Measurements from ENCODE around the gene EIF6.
A peak's percentile ranks its signal among the peaks of the same experiment; 100 is the strongest.

The EIF6 gene

DNA sequence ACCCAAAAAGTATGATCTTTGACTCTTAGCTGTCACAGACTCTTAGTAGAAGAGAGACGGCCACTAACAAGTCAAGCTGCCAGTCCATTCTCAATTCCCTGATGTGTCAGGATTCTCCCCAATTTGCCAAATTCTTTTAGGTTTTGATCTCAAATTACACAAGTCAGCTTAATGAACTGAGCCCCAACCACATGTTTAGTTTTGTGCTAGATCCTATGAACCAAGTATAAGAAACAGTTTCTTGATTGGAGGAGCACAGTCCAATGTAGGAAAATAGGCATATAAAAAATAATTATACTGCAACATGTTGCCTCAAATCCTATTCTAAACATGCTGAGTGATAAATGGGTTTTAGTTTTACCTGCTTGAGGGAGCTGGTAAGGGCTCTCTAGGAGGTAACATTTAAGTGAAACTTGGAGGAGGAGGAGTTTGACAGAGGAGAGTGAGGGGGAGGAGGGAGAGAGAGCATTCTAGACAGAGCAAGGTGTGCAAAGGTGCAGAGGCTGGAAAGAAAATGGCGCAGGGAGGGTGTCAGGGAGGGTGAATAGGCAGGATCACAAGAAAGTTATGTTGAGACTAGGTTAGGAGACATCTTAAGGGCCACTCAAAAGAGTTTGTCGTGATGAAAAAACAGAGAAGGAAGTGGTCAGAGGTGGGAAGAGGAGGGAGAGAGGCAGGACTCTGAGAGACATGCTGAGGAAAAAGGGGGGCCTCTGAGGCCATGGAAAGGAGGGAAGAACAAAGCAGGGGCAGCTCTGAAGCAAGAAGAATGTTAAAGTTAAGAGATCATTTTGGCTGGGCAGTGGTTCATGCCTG lies 30.5 kb upstream of the EIF6 start:
- DNase-seq (ENCODE audit: low read depth in 4 of 4, low spot score in 1 of 4) = no peak

DNA sequence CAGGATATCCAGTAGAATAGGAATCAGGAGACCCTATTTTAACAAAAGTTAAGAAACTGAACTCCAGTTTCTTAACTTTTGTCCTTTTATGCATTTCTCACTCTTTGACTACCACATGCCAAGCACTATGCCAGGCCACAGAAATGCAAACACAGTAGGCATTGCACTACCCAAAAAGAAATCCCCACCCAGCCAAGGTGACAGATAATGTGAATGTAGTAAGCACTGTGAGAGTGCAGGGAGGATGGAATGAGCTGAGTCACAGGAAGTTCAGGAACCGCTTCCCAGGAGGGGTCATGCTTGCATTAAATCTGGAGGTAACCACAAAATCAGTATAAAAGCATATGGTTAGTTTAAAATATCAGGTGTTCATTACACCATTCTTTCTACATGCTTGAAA lies 27.7 kb upstream of the EIF6 start:
- no peak for DNase-seq (ENCODE audit: low read depth in 4 of 4, low spot score in 1 of 4)

DNA sequence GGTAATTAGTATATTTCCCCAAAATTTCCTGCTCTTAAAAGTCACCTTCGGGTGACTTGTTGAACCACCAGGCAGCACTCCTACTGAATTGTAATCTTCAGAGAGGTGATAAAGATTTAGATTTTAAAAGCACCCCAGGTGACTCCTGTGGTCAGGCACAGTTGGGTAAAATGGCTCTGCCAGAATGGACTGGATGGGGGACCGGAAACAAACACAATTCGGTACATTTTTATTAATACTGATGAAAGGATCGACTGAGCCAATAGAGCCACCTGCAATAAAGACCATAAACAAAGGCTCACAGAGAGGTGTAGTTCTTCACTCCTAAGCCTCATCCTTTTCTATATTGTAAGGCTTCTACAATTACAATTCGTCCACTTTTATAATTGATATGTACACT lies 27.2 kb upstream of the EIF6 start:
- no peak for DNase-seq (ENCODE audit: low read depth in 4 of 4, low spot score in 1 of 4)

DNA sequence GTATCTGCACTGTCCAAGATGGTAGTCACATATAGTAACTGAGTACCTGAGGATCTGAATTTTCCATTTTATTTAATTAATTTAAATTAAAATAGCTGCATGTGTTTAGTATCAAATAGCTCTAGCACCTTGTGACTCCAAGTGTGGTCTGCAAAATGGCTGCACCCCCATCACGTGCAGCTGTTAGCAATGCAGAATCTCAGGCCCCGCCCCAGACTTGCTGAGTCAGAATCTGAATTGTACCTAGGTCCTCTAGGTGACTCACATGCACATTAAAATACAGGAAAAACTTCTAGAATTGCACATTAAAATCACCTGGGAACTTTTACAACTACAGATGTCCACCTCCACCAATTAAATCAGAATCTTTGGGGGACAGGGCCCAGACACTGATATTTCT lies 26.8 kb upstream of the EIF6 start:
- peak; percentile 34 to 77 (median 48) for DNase-seq (ENCODE audit: low read depth in 4 of 4, low spot score in 1 of 4)

DNA sequence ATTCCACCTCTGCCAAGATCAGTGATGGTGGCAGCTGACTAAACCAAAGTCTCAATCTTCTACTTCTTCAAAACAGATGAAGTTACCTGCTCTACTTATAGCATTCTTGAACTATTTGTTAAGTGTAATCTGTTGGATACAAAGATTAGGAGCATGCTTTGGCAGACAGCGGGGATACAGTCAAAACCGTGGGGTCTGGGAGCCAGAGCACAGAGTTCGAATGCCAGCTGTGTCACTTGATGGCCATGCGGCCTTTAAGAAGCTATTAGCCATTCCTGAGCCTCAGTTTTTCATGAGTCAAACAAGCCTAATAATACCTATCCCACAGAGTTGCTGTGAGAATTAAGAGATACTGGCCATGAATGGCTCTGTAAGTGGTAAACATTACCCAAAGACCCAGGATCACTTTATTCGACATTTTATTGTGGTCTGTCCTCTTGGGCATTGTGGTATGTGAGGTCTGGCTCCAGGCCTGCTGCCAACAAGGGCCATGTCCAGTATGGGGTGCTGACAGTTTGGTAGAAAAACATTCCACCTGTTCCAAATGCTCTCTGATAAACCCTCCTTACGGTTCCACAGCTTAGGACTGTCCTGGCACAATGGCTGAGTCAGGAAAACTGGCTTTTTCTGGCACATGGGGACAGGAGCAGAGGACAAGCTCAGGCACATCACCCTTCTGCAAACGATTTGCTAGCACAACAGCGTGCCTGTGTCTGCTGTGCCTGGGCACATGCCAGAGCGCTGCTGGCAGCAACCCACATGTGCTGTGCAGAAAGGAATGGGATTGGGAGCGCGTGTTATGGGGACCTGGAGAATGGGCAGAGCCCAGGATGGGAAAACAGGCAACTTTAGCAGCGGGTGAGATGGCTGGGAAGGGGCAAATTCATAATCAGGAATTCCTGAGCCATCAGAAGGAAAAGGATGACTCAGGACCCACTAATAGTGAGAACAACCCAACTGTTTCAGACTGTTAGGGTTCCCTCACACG lies 23.4 kb upstream of the EIF6 start:
- no peak for DNase-seq (ENCODE audit: low read depth in 4 of 4, low spot score in 1 of 4)

DNA sequence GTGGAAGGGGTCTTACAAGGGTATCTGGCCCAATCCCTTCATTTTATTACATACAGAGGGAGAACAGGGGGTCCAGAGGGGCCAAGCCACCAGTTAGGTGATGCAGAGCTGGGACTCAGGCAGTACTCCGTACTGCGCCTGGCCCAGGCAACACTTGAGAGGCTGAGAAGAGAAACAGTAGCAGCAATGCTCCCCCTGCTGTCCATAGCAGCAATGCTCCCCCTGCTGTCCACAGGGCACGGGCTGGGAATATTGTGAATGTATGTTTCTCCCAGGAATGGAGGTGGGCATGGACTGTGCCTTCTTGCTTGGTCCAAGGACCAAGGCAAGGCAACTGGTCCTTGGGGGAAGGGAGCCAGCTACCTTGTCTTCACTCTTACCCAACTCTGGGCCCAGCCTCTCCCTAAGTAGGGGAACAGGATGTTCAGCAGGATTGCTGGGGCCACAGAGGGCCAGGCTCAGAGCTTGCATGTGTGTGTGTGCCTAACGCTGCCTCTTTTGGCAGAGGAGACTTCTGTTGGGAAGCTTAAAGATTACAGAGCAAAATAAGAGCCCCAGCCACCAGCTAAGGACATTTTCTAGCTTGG lies 22.5 kb upstream of the EIF6 start:
- DNase-seq (ENCODE audit: low read depth in 4 of 4, low spot score in 1 of 4) = no peak

DNA sequence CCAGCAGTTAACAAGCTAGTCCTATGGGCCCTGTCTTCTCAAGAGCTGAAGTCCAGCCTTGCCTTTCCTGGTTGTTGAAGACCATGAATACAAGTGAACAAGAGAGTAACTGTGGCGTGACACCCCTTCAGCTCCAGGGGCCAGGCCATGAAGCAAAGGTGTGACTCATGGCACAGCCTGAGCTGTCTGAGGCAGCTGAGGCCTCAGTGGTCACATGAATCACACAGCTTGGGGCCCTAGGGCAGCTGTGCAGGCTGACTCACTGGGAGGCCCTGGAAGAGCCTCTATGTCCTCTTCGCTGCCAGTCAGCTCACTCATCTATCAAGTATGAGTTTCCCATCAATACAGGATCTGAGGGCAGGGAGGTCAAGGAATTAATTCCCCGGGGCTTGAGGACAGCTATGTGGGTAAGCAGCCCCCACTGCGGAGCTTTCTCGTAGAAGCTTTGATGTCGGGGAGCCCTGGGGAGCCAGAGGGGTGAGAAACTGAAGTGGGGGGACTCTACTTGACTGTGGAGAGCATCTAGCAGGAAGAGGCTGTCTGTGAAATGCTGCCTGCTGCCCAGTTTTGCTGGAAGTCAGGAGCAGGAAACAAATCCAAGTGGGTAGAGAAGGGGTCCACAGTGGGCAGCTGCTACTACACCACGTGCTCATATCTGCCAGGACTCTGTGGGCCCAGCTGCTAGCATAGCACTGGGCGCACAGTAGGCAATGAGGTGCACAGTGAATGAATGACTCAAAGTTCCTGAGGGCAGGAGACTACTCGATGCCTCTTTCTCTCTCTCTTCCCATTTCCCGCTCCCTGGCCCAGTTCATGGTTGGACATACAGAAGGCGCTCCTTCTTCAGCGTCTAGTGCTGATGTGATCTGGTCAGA lies 21.3 kb upstream of the EIF6 start:
- peak; percentile 49 to 82 (median 59) for DNase-seq (ENCODE audit: low read depth in 4 of 4, low spot score in 1 of 4)

DNA sequence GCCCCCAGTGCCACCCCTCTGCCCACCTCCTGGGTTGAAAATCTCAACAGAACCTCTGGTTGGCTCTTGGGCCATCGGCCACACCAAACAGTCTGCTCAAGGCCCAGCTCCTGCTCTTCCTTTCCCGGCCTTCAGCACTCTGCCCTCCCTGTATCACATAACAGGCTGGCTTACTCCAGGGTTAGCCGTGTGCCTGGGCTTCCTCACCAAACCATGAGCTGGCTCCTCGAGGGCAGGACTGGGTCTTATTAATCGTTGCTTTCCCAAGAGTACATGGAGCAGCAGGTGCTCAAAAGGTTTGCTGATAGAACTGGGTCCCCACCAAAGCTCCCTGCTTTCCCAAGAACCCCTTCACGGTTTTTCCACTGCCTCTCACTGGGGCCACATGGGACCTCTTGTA lies 20.4 kb upstream of the EIF6 start:
- DNase-seq (ENCODE audit: low read depth in 4 of 4, low spot score in 1 of 4) = no peak

DNA sequence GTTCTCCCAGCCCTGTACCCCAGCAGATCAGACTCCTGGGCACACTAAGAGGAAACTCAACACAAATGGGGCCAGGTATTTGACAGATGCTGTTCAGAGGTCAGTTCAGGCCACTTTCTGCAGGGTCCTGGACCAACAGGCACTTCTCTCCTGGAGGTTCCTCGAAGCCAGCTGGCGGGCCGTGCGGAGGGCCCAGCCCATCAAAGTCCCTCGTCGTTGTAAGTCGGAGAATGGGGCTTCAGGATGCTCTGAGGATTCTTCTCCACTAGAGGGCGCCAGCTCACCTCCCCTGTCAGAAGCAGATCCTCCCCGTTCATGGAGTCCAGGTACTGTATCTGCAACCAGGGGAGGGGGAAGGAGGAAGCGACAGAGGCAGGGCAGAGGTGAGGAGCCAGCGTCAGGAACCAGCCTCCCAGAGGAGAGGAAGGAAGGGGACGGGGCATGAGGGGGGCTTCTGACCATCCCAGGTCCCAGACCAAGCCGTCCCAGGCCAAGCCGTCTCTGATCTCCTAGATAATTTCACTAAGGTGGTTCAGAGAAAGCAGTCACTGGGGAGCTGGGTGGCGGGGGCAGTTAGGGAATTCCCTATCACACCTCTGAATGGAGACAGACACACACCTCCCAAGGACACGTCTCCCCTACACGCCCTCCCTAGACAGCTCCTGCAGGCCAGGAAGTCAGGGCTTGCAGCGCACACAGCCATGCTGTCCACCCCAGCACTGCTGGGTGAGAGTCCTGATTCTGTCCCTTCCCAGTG lies 19.3 kb upstream of the EIF6 start:
- peak; percentile 71 to 75 (median 72) for DNase-seq (ENCODE audit: low read depth in 4 of 4, low spot score in 1 of 4)

DNA sequence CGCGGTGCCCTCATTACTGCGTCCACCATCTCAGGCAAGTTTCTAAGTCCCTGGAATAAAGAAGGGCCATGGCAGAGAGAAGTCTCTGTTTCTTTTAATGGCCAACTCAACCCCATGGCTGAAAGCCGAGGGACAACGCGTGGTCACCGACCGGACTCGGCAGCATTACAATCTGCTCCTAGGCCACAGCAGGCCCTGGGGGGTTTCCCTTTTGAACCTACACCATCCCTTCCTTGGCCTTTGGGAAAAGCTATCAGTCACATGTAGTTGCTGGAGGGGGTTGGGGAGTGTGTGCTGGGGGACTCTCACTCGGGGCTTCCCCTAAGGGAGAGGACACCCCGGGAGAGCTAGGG lies 18.8 kb upstream of the EIF6 start:
- no peak for DNase-seq (ENCODE audit: low read depth in 4 of 4, low spot score in 1 of 4)

DNA sequence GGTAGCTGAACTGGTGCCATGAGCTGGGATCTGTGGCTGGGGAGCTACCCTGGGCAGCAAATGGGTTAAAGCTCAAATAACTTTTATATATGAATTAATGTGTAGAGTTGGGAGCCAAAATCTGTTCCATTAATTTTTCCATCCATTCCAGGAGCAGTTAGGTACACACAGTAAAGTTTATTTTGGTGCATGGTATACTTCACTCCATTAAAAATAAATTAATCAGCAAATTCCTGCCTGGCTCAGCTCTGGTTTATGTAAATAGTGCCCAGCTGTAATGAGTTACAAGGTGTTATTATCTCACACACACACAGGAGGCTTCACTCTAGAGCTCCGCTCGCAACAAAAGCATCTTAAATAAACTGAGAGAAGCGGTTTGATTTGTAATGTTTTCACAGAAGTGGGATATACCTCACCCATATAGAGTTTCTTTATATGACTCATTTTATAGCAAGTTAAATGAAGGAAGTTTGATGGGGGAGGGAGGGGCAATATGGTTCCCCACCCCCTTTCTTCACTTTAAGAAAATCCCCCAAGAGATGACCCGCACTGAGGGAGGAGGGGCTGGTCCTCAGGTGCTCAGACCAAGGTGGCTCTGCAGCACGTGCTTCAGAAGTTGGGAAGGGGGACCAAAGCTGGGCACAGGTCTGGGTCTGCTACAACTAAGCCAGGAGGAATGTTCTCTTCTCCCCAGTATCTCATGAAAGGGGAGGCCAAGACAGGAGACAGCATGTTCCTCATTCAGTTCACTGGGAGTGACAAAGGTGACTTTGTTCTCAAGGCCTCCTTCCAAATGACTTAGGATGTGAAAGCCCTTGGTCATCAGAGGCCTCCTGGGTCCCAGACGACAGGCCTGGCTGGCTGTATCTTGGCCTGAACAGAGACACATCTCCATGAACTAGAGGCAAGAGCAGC lies 18.1 kb upstream of the EIF6 start:
- DNase-seq (ENCODE audit: low read depth in 4 of 4, low spot score in 1 of 4) = no peak

DNA sequence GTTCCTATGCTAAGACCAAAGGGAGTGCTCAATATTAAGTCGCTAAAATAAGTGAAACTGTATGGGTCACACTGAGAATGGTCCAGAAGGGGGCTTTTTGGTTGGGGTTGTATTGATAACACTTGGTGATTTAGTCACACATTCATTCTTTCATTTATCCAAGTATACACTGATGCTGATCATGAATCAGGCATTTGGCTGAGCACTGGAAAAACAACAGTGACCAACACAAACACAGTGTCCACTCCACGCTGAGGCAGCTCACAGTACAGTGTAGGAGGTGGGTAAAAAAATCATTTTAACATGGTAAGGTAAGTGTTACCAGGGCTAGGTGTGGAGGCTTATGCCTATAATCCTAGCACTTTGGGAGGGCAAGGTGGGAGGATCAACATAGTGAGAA lies 16.9 kb upstream of the EIF6 start:
- DNase-seq (ENCODE audit: low read depth in 4 of 4, low spot score in 1 of 4) = no peak

DNA sequence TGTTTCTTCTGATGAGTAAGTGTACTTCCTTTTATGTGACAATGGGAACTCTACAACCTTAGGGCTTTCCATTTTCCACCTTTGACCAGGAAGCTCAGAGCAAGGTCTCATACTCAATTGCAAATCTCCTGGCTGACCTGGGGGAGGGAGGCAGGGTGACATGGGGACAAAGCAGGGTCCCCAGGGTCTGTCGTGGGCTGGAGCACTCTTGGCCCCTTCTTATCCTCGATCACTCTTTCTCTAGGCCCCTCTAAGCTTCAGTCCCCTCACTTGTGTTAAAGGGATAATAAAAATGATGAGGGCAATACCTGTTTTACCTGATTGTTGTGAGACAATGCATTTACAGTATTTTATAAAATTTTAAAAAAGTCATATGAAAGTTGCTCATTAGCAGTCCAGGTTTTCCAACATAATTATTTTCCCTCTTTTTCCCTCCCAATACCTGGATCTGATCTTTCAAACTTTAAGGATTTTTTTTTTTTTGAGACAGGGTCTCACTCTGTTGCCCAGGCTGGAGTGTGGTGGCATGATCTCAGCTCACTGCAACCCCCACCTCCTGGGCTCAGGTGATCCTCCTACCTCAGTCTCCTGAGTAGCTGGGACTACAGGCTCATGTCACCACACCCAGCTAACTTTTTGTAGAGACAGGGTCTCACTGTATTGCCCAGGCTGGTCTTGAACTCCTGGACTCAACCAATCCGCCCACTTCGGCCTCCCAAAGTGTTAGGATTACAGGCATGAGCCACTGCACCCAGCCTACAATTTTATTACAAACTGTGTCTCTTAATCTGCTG lies 16.1 kb upstream of the EIF6 start:
- no peak for DNase-seq (ENCODE audit: low read depth in 4 of 4, low spot score in 1 of 4)

DNA sequence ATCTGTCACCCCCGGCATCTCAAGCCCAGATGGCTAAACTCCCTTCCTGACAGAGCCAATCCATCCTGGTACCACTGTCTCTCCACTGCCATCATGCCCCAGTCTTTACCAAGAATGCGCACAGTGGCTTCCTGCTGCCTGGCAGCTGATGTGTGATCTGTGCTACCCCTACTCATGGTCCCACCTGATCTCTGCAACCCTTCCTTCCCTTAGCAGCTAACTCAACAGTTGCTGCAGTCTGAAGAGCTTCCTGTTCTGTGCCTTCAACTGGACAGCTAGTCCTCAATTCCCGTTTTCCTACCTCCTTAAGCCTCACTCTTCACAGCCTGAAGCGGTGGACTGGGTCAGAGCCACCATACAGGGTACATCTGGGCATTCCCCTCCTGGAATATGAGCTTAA lies 15.2 kb upstream of the EIF6 start:
- no peak for DNase-seq (ENCODE audit: low read depth in 4 of 4, low spot score in 1 of 4)

DNA sequence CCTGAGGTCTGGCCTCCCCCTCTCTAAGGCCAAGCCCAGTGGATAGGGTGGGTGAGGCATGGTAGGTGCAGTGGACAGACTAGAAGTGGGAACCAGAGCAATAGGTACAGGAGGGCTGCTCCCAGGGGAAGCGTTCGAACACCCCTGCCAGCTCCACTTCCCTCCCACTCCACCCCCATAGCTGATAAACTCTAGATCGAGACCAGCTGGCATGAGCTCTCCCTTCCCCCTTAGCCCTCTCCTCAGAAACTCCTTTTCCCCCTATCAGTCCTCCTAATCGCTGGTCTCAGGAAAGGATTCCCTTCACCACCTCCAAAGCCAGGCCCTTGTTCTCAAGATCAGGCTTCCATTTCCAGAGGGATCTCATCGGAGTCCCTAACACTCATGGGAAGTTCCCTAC lies 13.7 kb upstream of the EIF6 start:
- DNase-seq (ENCODE audit: low read depth in 4 of 4, low spot score in 1 of 4) = no peak

DNA sequence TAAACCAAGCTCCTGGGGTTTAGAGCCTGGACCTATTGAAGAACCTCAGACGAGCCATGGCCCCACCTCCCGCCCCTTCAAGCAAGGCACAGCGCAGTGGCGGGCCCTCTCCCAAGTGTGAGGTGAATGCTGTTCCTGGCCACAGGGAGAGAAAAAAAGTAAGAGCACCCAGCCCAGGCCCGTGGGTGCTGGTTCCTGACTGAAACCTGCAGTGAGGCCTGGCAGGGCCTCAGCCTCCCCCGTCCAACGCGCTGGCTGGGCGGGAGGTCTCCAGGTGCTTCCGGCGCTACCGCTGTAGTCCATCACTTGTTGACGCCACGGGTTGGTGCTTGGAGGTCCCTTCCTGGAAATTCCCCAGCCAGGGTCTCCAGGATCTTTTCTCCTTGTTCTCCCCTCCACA lies 13.2 kb upstream of the EIF6 start:
- no peak for DNase-seq (ENCODE audit: low read depth in 4 of 4, low spot score in 1 of 4)

DNA sequence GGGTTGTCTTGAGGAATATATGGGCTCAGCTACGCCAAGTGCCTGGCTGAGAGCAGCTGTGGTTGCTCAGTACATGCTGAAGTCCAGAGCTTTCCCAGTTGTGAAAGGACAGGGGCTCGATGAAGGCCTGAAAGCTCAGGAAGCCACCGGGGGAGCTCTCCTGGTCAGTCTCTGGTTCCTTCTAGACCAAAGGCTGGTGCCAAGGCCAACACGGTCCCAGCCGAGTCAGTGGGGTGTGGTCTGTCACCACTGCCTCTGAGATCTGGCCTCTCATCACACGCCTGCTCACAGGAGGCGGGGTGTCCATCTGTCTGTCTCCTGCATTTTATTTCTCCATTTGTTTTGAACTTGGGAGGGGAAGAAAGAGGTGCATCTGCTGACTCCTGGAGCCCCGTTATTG lies 12.6 kb upstream of the EIF6 start:
- DNase-seq (ENCODE audit: low read depth in 4 of 4, low spot score in 1 of 4) = no peak

DNA sequence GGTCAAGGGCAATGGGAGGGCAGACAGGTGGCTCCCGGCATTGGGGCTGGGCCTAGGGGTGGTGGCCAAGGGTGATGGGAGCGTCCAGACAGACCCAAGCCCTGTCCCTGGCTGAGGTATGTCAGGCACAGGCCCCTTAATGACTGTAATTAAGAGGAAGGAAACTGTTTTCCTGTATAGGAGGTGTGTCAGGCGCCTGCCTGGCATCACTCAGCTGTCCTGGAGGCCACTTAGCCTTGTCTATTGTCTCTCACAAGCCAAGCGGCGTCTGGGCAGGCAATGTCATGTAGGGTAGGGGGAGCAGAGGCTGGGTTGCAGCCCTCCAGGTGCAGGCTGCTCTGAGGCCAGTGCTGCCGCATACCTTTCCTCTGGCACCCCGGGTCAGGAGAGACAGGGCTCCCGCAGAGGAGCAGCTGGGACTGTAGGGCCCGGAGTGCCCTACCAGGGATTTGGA lies 11.6 kb upstream of the EIF6 start:
- DNase-seq (ENCODE audit: low read depth in 4 of 4, low spot score in 1 of 4) = no peak

Measured in stimulated activated CD4-positive, alpha-beta T cell treated with anti-CD3 and anti-CD28 coated beads, Interleukin-1b, Interleukin-23, amount 100 ng/mL, for 24 hours (primary cell).